Esophagus squamous epithelium (tissue), 5 donors: ENCODE measurements around the gene TTLL3. TPM values are rescaled to one million over a fixed set of nuclear protein-coding genes. Genes with fewer than 3 reads are reported as not detected.

ENCODE experiments used
- DNase-seq: peaks from one replicate; lab custom pipeline; 2025; lab: John Stamatoyannopoulos, UW
- H3K27ac ChIP-seq, 4 donors: fragments of 200-600 bp; sonication (generic); one replicate each; pipeline ENCODE4 v1.5.1; 2016 to 2019; ENCODE audit warnings: mild to moderate bottlenecking in 1 of 4
- H3K27me3 ChIP-seq, 4 donors: fragments of 200-600 bp; sonication (generic); 1 replicate in 3 of 4; 2 replicates in 1 of 4; pipeline versions ENCODE4 v1.5.1 to v1.6.0; 2017 to 2021; ENCODE audit warnings: antibody characterized with exemption in 1 of 4
- H3K36me3 ChIP-seq, 3 donors: fragments of 200-600 bp; sonication (generic); one replicate each; pipeline ENCODE4 v1.5.1; 2016 to 2019
- H3K4me1 ChIP-seq, 3 donors: fragments of 200-600 bp; sonication (generic); one replicate each; pipeline ENCODE4 v1.5.1; 2017 to 2019
- H3K4me3 ChIP-seq, 4 donors: fragments of 200-600 bp; sonication (generic); 1 replicate in 3 of 4; 2 replicates in 1 of 4; pipeline ENCODE4 v1.5.1; 2016 to 2019; ENCODE audit warnings: mild to moderate bottlenecking in 2 of 4, moderate library complexity in 1 of 4
- H3K9me3 ChIP-seq, 3 donors: fragments of 200-600 bp; sonication (generic); one replicate each; pipeline ENCODE4 v1.5.1; 2016 to 2019
- POLR2A ChIP-seq, 4 donors: fragments of 450-650 bp; IDR thresholded peaks; one replicate each; pipeline ENCODE4 v1.6.1; 2017; ENCODE audit warnings: antibody characterized with exemption in 4 of 4, mild to moderate bottlenecking in 4 of 4, moderate library complexity in 3 of 4
- WGBS, 2 donors: methylation state at CpG; one replicate each; pipeline ENCODE4 v1.1.5; 2018; 5-methylcytosine and 5-hydroxymethylcytosine counted together
- intact Hi-C: fragments of 100-400 bp; cut with DNase I; formaldehyde crosslinking; loops from one replicate; pipeline ENCODE4 v1.15.0; 2022
- total RNA-seq, 4 donors: library from RNA; depleted of rRNA; stranded (reverse); fragments of >200 nt; gene quantifications; one replicate each; pipeline ENCODE4 v1.1.0, GENCODE V29; 2016
- TF ChIP-seq, protein P1 (sequence below), 6 experiments: fragments of 450-650 bp in 4 of 6; fragments of 200-600 bp in 2 of 6; sonication (generic) in 2 of 6; IDR thresholded peaks; one replicate each; pipeline ENCODE4 v1.5.1; 2016 to 2019; ENCODE audit warnings: antibody characterized with exemption in 6 of 6, mild to moderate bottlenecking in 4 of 6, moderate library complexity in 4 of 6
- donor health status: DM: yes; HTN: yes; CAD: no.

Gene TTLL3, protein sequence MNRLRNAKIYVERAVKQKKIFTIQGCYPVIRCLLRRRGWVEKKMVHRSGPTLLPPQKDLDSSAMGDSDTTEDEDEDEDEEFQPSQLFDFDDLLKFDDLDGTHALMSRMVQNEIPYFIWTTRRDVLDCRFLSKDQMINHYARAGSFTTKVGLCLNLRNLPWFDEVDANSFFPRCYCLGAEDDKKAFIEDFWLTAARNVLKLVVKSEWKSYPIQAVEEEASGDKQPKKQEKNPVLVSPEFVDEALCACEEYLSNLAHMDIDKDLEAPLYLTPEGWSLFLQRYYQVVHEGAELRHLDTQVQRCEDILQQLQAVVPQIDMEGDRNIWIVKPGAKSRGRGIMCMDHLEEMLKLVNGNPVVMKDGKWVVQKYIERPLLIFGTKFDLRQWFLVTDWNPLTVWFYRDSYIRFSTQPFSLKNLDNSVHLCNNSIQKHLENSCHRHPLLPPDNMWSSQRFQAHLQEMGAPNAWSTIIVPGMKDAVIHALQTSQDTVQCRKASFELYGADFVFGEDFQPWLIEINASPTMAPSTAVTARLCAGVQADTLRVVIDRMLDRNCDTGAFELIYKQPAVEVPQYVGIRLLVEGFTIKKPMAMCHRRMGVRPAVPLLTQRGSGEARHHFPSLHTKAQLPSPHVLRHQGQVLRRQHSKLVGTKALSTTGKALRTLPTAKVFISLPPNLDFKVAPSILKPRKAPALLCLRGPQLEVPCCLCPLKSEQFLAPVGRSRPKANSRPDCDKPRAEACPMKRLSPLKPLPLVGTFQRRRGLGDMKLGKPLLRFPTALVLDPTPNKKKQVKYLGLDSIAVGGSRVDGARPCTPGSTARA
- 10 to 100 TPM in 3 of 4 donors, 1 to 10 TPM in 1; 7.6 to 29.2 (median 10.2) TPM for total RNA-seq

DNA sequence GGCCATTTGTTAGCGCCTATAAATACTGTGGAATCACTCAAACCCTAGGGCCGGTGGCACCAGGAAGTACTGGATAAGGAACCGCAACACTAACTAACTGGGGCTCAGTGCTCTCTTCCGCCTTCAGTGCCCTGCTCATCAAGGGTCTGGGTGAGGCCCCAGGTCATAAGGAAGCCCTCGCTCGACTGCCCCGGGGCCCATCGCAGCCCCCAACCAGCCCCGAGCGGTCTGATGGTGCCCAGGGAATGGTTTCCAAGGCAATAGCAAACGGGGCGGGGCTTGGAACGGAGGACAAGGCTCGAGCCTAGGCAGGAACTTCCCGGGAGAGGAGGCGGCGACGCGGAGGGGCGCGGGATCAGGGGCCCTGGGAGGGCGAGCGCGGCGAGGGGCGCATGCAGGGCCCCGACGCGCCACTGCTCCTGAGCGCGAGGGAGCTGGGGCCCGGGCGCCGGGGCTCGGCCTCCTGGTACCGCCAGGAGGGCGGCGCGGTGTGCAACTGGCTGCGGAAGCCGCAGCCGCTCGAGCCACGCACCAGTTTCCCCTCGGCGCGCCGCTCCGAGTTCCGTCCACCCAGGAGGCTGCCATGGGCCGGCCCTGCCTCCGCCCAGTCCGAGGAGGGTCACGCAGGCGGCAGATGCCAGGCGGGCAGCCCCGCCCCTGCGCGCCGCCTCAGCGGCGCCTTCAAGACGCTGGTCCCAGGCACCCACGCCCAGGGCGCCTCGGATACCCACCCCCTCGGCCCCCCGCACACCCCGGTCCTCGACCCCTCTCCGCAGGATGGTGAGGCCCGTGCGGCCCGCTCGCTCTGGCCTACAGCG lies at the start of gene TTLL3:
Gene TTLL3 (plus strand): TSS at position 648 of the 818 bp plus-strand sequence. CDS start 400 bp downstream, outside the sequence.
- WGBS, 2 donors = 0 to 1% methylated on average over 3 to 9 of the region's 76 CpGs
- DNase-seq = no peak
- Histone ChIP-seq H3K4me1 (peaks cover 14 to 24% (median 17%) of the 10 kb centered on the region in 3 donors), H3K36me3 (peaks cover 8 to 43% (median 21%) of the 10 kb centered on the region in 3 donors), H3K27ac (peak within 1 kb of the TSS; percentile 93 to 96 (median 94)), H3K27me3 (no peaks in the 10 kb centered on the region), H3K9me3 (no peaks in the 10 kb centered on the region), H3K4me3 (peak within 1 kb of the TSS; percentile 64 to 79 (median 74))
- peak in 2 of 4 donors; percentile 61 to 65 for TF ChIP-seq POLR2A (IDR thresholded peaks at IDR 0.05)
- TF ChIP-seq, protein P1, sequence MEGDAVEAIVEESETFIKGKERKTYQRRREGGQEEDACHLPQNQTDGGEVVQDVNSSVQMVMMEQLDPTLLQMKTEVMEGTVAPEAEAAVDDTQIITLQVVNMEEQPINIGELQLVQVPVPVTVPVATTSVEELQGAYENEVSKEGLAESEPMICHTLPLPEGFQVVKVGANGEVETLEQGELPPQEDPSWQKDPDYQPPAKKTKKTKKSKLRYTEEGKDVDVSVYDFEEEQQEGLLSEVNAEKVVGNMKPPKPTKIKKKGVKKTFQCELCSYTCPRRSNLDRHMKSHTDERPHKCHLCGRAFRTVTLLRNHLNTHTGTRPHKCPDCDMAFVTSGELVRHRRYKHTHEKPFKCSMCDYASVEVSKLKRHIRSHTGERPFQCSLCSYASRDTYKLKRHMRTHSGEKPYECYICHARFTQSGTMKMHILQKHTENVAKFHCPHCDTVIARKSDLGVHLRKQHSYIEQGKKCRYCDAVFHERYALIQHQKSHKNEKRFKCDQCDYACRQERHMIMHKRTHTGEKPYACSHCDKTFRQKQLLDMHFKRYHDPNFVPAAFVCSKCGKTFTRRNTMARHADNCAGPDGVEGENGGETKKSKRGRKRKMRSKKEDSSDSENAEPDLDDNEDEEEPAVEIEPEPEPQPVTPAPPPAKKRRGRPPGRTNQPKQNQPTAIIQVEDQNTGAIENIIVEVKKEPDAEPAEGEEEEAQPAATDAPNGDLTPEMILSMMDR (IDR thresholded peaks at IDR 0.05) = peak in 1 of 6 experiments; percentile 24
- intact Hi-C loops = no loop called here

DNA sequence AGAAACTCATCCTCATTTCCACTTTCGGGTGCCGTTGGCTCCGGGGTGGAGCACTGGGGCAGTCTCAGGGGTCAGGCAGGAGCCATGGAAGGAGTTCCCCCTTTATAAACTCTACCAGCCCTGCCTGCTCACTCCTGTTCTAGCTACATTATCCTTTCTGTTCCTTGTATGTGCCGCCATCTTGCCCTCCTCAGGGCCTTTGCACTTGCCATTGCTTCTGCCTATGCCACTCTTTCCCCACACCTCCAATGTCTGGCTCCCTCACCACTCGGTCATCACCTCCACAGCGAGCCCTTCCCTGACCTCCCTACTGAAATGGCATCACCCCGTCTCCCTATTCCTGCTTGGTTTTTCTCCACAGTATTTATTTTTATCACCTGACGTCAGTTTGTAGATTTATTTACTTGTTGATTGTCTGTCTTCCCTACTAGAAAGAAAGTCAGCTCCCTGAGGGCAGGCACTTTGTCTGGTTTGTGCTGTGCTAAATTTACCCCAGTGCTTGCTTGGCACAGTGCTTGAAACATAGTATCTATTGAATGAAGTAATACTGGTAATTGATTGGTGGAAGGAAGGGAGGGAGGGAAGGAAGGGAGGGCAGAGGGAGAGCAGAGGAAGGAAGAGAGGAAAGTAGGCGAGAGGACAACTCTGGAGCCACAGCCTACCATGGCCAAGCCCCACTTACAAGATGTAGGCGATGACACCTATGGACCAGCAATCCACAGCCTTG lies 49.1 kb upstream of the TTLL3 start:
- Histone ChIP-seq H3K27me3 (no peaks in the 10 kb centered on the region), H3K27ac (no peak overlapping the region), H3K4me1 (peaks cover 0 to 7% (median 0%) of the 10 kb centered on the region in 3 donors), H3K36me3 (peaks cover 16 to 79% (median 24%) of the 10 kb centered on the region in 3 donors), H3K4me3 (no peak overlapping the region), H3K9me3 (no peaks in the 10 kb centered on the region)
- WGBS, 2 donors = 95 to 98% methylated on average over 10 of the region's 10 CpGs
- TF ChIP-seq POLR2A (IDR thresholded peaks at IDR 0.05) = no peak
- TF ChIP-seq, protein P1 (IDR thresholded peaks at IDR 0.05) = no peak
- intact Hi-C loops = no loop called here
- no peak for DNase-seq

DNA sequence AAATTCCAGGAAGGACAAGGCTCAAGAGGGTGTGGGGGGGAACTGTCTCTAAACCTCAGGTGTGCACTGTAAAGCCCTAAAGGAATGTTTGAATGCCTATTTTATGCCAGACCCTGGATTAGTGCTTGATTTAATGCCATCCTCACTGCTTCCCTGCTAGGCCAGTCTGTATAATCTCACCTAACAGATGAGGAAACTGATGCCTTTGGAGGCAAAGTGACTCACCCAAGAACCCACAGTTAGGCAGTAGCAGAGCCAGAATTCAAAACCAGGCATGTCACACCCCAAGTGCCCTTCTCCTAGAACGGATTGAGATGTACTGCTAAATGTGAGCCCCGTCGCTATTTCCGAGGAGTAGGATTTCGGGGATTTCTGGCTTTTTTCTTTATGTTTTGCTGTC lies 48.1 kb upstream of the TTLL3 start:
- intact Hi-C loops = no loop called here
- peaks cover 0 to 8% (median 2%) of the 10 kb centered on the region in 3 donors for H3K4me1 ChIP-seq
- no peak for DNase-seq
- WGBS, 2 donors = 86 to 88% methylated on average over 5 of the region's 5 CpGs
- no peak overlapping the region for H3K4me3 ChIP-seq
- no peak for TF ChIP-seq POLR2A (IDR thresholded peaks at IDR 0.05)
- TF ChIP-seq, protein P1 (IDR thresholded peaks at IDR 0.05) = no peak
- no peak overlapping the region for H3K27ac ChIP-seq
- no peaks in the 10 kb centered on the region for H3K9me3 ChIP-seq
- H3K27me3 ChIP-seq = no peaks in the 10 kb centered on the region
- H3K36me3 ChIP-seq = peaks cover 6 to 73% (median 18%) of the 10 kb centered on the region in 3 donors

DNA sequence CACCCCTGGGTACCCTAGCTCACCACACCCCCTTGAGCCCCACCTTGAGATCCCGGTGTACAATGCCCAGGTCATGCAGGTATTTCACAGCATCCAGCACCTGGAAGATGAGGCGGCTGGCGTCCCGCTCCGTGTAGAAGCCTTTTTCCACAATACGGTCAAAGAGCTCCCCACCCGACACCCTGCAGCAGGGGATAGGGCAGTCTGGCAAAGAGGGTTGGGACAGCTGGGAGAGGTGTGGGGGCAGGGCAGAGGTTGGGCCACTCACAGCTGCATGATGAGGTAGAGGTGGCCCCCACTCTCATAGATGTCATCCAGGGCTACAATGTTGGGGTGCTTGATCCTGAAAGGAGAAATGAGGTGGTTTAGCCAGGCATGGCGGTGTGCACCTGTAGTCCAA lies 47.2 kb upstream of the TTLL3 start:
- intact Hi-C loops = no loop called here
- Histone ChIP-seq H3K9me3 (no peaks in the 10 kb centered on the region), H3K36me3 (peaks cover 0 to 63% (median 9%) of the 10 kb centered on the region in 3 donors), H3K4me3 (no peak overlapping the region), H3K27ac (no peak overlapping the region), H3K4me1 (peaks cover 0 to 18% (median 9%) of the 10 kb centered on the region in 3 donors), H3K27me3 (no peaks in the 10 kb centered on the region)
- TF ChIP-seq, protein P1 (IDR thresholded peaks at IDR 0.05) = no peak
- TF ChIP-seq POLR2A (IDR thresholded peaks at IDR 0.05) = no peak
- no peak for DNase-seq
- 89 to 92% methylated on average over 3 to 8 of the region's 8 CpGs for WGBS, 2 donors
